Large intestine (tissue), 3 donors: ENCODE results near the gene SSR3. TPM values are rescaled to one million over a fixed set of nuclear protein-coding genes. Genes with fewer than 3 reads are reported as not detected.
"Not testable (repeated sequence)": the region's sequence is repeated elsewhere in the genome, so short reads cannot be mapped to it uniquely, and the experiment has no call there.

Source experiments
- DNase-seq, 2 donors: peaks; one replicate each; pipeline versions ENCODE4 v3.0.0 to v3.0.0-alpha.2; 2013
- H3K27ac ChIP-seq: one replicate; pipeline ENCODE4 v1.5.1; 2013; ENCODE audit warnings: low read length
- H3K27me3 ChIP-seq: 2 replicates; pipeline ENCODE4 v1.6.1; 2013; ENCODE audit warnings: low read length; ENCODE audit not compliant: control insufficient read depth, insufficient read depth
- H3K36me3 ChIP-seq: 2 replicates; pipeline ENCODE4 v1.6.1; 2013; ENCODE audit warnings: low read length; ENCODE audit not compliant: control insufficient read depth, insufficient read depth
- H3K4me1 ChIP-seq: one replicate; pipeline ENCODE4 v1.6.1; 2013; ENCODE audit warnings: low read length; ENCODE audit not compliant: control insufficient read depth, insufficient read depth
- H3K4me3 ChIP-seq: one replicate; pipeline ENCODE4 v1.5.1; 2013; ENCODE audit warnings: low read length
- H3K9me3 ChIP-seq: one replicate; pipeline ENCODE4 v1.6.1; 2013; ENCODE audit warnings: mild to moderate bottlenecking, low read depth, low read length, moderate library complexity; ENCODE audit not compliant: control insufficient read depth
- WGBS: methylation state at CpG from one replicate; pipeline ENCODE4 v1.1.5; 2013; ENCODE audit warnings: low lambda C conversion rate; ENCODE audit not compliant: insufficient coverage; 5-methylcytosine and 5-hydroxymethylcytosine counted together
- polyA plus RNA-seq: library from polyadenylated mRNA; unstranded; fragments of 120-200 nt; gene quantifications from one replicate; pipeline ENCODE4 v1.2.1, GENCODE V29; 2013

SSR3 gene
- polyA plus RNA-seq, 1 donor, result 138 TPM

DNA sequence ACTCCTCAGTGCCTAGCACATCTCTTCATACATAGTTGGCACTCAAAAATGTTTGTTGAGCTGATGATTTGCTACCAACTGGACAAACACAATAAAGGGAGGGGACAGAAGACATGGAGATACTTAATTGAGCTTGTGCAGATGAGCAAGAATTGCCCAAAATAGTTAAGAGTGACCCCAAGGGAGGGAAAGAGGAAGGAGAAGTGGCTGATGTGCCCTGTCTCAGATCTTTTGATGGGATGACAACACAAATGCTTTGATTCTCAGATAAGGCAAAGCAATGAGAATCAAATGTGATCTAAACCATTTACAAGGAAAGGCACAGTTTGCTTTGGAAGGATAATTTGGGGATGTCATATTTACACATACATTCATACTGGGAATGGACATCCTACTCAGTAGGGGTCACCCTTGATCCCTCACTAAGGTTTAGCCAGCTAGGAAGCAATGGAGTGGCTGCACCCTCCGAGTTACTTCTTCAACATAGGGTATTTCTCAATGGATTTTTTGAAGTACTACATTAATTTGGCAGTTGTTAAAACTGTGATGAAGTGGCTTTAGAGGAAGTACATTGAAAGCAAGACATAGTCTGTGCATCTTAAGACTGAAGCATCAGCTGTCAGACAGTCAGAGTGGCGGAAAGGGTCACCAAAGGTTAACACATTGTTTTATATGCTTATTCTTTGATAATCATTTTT is 21.9 kb upstream of the SSR3 start:
- Histone ChIP-seq H3K4me3 (no peak overlapping the region), H3K9me3 (no peaks in the 10 kb centered on the region), H3K27ac (no peak overlapping the region), H3K4me1 (no peaks in the 10 kb centered on the region), H3K27me3 (no peaks in the 10 kb centered on the region), H3K36me3 (no peaks in the 10 kb centered on the region)
- 83% methylated on average over 1 of the region's 2 CpGs for WGBS
- DNase-seq, result peak in 1 of 2 donors; percentile 11

DNA sequence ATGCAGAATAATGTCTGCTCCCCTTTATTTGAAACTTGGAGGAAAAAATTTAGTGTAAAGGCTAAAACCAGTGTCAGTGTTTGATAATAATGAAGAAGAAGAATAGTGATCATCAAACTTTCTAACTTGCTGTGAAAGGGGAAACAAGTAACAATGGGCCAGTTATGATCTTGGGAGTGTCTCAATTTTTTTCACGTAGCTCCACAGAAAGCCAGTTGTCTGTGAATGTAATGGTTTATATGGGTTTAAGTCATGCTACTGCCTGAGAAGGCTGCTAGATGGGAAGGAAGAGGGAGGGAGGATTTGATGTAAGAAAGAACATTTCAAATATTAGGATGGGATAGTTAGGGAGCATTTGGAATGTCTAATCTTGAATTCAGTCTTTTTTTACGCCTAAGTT is 21.1 kb upstream of the SSR3 start:
- Histone ChIP-seq H3K36me3 (no peaks in the 10 kb centered on the region), H3K27ac (no peak overlapping the region), H3K4me1 (no peaks in the 10 kb centered on the region), H3K9me3 (no peaks in the 10 kb centered on the region), H3K4me3 (no peak overlapping the region), H3K27me3 (peaks cover under 1% of the 10 kb centered on the region)
- DNase-seq, result no peak
- no CpG with 5 or more reads among the region's 2 CpGs for WGBS

DNA sequence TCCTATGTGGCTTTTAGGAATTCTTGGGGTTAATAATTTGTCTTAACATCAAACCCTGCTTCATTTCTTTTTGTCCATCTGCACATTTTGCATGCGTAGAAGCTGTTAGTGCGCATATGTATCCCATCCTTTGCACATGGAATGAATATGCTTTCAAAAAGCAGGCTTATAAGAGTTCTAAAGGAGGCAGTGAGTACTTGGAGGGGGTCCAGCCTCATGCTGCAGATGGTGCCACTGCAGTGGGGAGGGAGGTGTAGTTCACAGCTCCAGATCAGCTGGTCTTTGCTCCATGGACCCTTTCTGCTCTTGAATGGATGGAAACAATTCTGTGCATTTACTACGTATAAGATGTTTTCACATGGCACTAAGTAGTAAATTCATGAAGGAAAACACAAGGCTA is 20.7 kb upstream of the SSR3 start:
- Histone ChIP-seq H3K9me3 (no peaks in the 10 kb centered on the region), H3K27ac (no peak overlapping the region), H3K27me3 (peaks cover 2% of the 10 kb centered on the region), H3K4me1 (no peaks in the 10 kb centered on the region), H3K4me3 (no peak overlapping the region), H3K36me3 (no peaks in the 10 kb centered on the region)
- no CpG with 5 or more reads among the region's 3 CpGs for WGBS
- DNase-seq, result no peak

GRCh38 chr3:156569881-156570280 is 15.0 kb upstream of the SSR3 start:
- DNase-seq, H3K27me3 ChIP-seq, H3K4me1 ChIP-seq, H3K36me3 ChIP-seq, H3K27ac ChIP-seq, H3K4me3 ChIP-seq, H3K9me3 ChIP-seq: not testable (repeated sequence)
- WGBS, result 75% methylated on average over 1 of the region's 4 CpGs

DNA sequence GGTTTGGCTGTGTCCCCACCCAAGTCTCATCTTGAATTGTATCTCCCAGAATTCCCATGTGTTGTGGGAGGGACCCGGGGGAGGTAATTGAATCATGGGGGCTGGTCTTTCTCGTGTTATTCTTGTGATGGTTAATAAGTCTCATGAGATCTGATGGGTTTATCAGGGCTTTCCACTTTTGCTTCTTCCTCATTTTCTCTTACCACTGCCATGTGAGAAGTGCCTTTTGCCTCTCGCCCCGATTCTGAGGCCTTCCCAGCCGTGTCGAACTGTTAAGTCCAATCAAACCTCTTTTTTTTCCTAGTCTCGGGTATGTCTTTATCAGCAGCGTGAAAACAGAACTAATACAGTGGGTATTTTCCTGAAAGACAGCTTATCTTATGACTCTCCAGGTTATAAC is 14.1 kb upstream of the SSR3 start:
- WGBS, result 85% methylated on average over 4 of the region's 8 CpGs
- H3K36me3 ChIP-seq, H3K9me3 ChIP-seq, DNase-seq, H3K4me3 ChIP-seq, H3K27ac ChIP-seq, H3K4me1 ChIP-seq, H3K27me3 ChIP-seq: not testable (repeated sequence)

DNA sequence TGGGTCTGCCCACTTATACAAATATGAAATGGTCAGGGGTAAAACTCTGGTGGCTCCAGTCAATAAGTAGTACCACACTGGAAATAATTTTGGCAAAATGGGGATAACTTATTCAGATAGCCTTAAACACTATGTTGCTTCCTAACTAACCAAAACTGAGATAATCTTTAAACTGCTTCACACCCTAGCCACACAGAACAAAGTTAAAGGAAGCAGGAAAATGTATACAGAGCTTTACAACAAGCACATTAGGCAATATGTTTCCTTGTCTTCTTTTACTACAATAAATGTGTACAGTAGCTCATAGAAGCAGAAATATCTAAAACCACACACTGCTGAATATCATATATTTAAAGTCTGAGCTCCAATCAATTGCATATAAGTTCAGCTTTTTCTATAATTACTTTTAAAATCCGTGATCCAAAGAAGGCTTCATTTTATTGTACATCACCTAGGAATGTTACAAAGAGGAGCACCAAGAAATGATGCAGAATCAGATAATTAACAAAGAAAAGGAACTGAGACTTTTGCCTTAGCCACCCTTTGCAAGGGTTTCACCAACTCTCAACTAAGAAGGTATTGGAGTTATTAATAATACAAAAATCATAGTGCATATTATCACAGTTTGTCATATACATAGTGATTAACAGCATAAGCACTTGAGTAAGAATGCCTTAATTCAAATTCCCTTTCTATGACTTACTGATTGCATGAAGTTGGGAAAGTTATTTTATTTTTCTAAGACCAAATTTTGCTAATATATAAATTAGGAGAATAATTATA is 9.2 kb upstream of the SSR3 start:
- H3K4me1 ChIP-seq, result no peaks in the 10 kb centered on the region
- no peak for DNase-seq
- no CpG with 5 or more reads among the region's 1 CpG for WGBS
- no peaks in the 10 kb centered on the region for H3K9me3 ChIP-seq
- H3K27ac ChIP-seq, result no peak overlapping the region
- no peak overlapping the region for H3K4me3 ChIP-seq
- H3K36me3 ChIP-seq, result no peaks in the 10 kb centered on the region
- H3K27me3 ChIP-seq, result no peaks in the 10 kb centered on the region

DNA sequence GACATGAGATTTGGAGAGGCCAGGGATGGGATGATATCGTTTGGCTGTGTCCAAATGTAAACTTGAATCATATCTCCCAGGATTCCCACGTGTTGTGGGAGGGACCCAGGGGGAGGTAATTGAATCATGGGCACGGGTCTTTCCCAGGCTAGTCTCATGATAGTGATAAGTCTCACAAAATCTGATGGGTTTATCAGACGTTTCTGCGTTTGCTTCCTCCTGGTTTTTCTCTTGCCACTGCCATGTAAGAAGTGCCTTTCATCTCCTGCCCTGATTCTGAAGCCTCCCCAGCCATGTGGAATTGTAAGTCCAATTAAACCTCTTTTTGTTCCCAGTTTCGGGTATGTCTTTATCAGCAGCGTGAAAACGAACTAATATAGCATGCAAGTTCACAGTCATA is 7.6 kb upstream of the SSR3 start:
- WGBS, result no CpG with 5 or more reads among the region's 8 CpGs
- not testable (repeated sequence) for H3K4me3 ChIP-seq

GRCh38 chr3:156561533-156561932 is 6.6 kb upstream of the SSR3 start:
- Histone ChIP-seq H3K27me3 (no peaks in the 10 kb centered on the region), H3K27ac (no peak overlapping the region), H3K4me3 (no peak overlapping the region), H3K9me3 (no peaks in the 10 kb centered on the region), H3K4me1 (no peaks in the 10 kb centered on the region), H3K36me3 (no peaks in the 10 kb centered on the region)
- no CpG with 5 or more reads among the region's 2 CpGs for WGBS
- no peak for DNase-seq

More for the DNA sequence above, 7.6 kb upstream of the SSR3 start:
- not testable (repeated sequence) for H3K27ac ChIP-seq, H3K9me3 ChIP-seq, H3K4me1 ChIP-seq, H3K27me3 ChIP-seq, H3K36me3 ChIP-seq, DNase-seq

- Histone ChIP-seq H3K4me3 (no peak overlapping the region), H3K36me3 (no peaks in the 10 kb centered on the region), H3K4me1 (no peaks in the 10 kb centered on the region), H3K27me3 (no peaks in the 10 kb centered on the region), H3K27ac (no peak overlapping the region), H3K9me3 (no peaks in the 10 kb centered on the region)
- WGBS, result no CpG with 5 or more reads among the region's 1 CpG
- DNase-seq, result no peak
These were observed 4.4 kb upstream of the SSR3 start for GRCh38 chr3:156559321-156559720.

DNA sequence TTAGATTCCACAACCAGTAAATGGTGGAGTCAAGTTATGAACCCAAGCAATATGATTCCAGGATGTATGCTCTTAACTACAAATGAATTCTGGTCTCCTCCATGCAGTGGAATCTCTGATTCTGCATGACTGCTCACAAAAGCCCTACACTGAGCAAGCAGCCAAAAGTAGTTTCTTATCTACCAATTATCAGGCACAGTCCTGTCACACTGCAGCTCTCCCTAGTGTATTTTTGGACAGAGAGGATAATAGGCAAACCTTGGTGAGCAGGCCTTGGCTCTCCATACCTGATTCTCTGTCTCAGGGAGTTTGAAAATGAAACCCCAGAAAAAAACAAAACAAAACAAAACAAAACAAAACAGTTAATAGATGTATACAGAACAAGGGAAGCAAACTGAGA is 3.5 kb upstream of the SSR3 start:
- no peaks in the 10 kb centered on the region for H3K27me3 ChIP-seq
- H3K36me3 ChIP-seq, result no peaks in the 10 kb centered on the region
- DNase-seq, result no peak
- H3K4me3 ChIP-seq, result no peak overlapping the region
- H3K4me1 ChIP-seq, result peaks cover 2% of the 10 kb centered on the region
- no peak overlapping the region for H3K27ac ChIP-seq
- H3K9me3 ChIP-seq, result no peaks in the 10 kb centered on the region

- WGBS, result no CpG with 5 or more reads among the region's 11 CpGs
- DNase-seq, result peak in 1 of 2 donors; percentile 14
These were observed 439 bp downstream of the SSR3 start for GRCh38 chr3:156554515-156554841.

More at GRCh38 chr3:156554515-156554841, 439 bp downstream of the SSR3 start:
- Histone ChIP-seq H3K4me3 (peak overlapping the region; percentile 77), H3K4me1 (peaks cover 7% of the 10 kb centered on the region), H3K9me3 (no peaks in the 10 kb centered on the region), H3K36me3 (peaks cover 20% of the 10 kb centered on the region), H3K27ac (peak overlapping the region; percentile 86), H3K27me3 (no peaks in the 10 kb centered on the region)
